BE2C (cell line): ENCODE results near the gene PLCD4.

ENCODE experiments used
- DNase-seq: peaks from one replicate; pipeline ENCODE4 v3.0.0-alpha.2; 2020
- H3K27me3 ChIP-seq: fragments of 250-450 bp; sonication (Bioruptor Pico); 2 replicates; pipeline ENCODE4 v1.5.1; 2020; ENCODE audit warnings: mild to moderate bottlenecking
- H3K36me3 ChIP-seq: fragments of 250-450 bp; sonication (Bioruptor Pico); 2 replicates; pipeline ENCODE4 v1.5.1; 2020; ENCODE audit warnings: mild to moderate bottlenecking
- H3K4me1 ChIP-seq: fragments of 250-450 bp; sonication (Bioruptor Pico); 2 replicates; pipeline ENCODE4 v1.5.1; 2020
- H3K4me3 ChIP-seq: 2 replicates; pipeline ENCODE4 v1.5.1; 2011; ENCODE audit warnings: low read depth, low read length
- H3K9me3 ChIP-seq: fragments of 250-450 bp; sonication (Bioruptor Pico); 2 replicates; pipeline ENCODE4 v1.5.1; 2020
- CTCF ChIP-seq: IDR thresholded peaks from 2 replicates; pipeline ENCODE4 v1.5.1; 2012; ENCODE audit warnings: mild to moderate bottlenecking, low read depth, low read length

The PLCD4 gene

GRCh38 chr2:218615868-218616315, 8.2 kb downstream of the PLCD4 start:
- H3K9me3 ChIP-seq = no peaks in the 10 kb centered on the region
- H3K4me1 ChIP-seq = no peaks in the 10 kb centered on the region
- TF ChIP-seq CTCF = no peak
- H3K27me3 ChIP-seq = no peaks in the 10 kb centered on the region
- H3K36me3 ChIP-seq = peaks cover 35% of the 10 kb centered on the region
- no peak for DNase-seq
- H3K4me3 ChIP-seq = no peak overlapping the region

GRCh38 chr2:218618102-218618860, 10.6 kb downstream of the PLCD4 start:
- DNase-seq = peak; percentile 39
- Histone ChIP-seq H3K4me1 (no peaks in the 10 kb centered on the region), H3K9me3 (no peaks in the 10 kb centered on the region), H3K27me3 (no peaks in the 10 kb centered on the region), H3K36me3 (peaks cover 43% of the 10 kb centered on the region), H3K4me3 (no peak overlapping the region)
- peak; percentile 65 for TF ChIP-seq CTCF

GRCh38 chr2:218621007-218621406, 13.3 kb downstream of the PLCD4 start:
- Histone ChIP-seq H3K9me3 (no peaks in the 10 kb centered on the region), H3K27me3 (no peaks in the 10 kb centered on the region), H3K36me3 (peaks cover 47% of the 10 kb centered on the region), H3K4me3 (no peak overlapping the region), H3K4me1 (no peaks in the 10 kb centered on the region)
- no peak for TF ChIP-seq CTCF
- no peak for DNase-seq

- DNase-seq = no peak
- Histone ChIP-seq H3K27me3 (no peaks in the 10 kb centered on the region), H3K4me1 (no peaks in the 10 kb centered on the region), H3K9me3 (no peaks in the 10 kb centered on the region), H3K4me3 (no peak overlapping the region), H3K36me3 (peaks cover 47% of the 10 kb centered on the region)
- no peak for TF ChIP-seq CTCF
These were observed 15.1 kb downstream of the PLCD4 start for GRCh38 chr2:218622606-218623365.

- no peak for TF ChIP-seq CTCF
- H3K4me3 ChIP-seq = no peak overlapping the region
- H3K27me3 ChIP-seq = no peaks in the 10 kb centered on the region
- no peaks in the 10 kb centered on the region for H3K4me1 ChIP-seq
- no peak for DNase-seq
- peaks cover 47% of the 10 kb centered on the region for H3K36me3 ChIP-seq
- no peaks in the 10 kb centered on the region for H3K9me3 ChIP-seq
These were observed 15.6 kb downstream of the PLCD4 start for GRCh38 chr2:218623366-218623705.

GRCh38 chr2:218626369-218626768, 18.7 kb downstream of the PLCD4 start:
- DNase-seq = no peak
- Histone ChIP-seq H3K36me3 (peaks cover 48% of the 10 kb centered on the region), H3K4me1 (peaks cover 3% of the 10 kb centered on the region; the same call in 1 of the 2 replicates), H3K27me3 (no peaks in the 10 kb centered on the region), H3K9me3 (no peaks in the 10 kb centered on the region), H3K4me3 (no peak overlapping the region)
- no peak for TF ChIP-seq CTCF
